GM12892 (cell line): ENCODE data around the gene CPSF6.

ENCODE experiments used
- DNase-seq: peaks from one replicate; pipeline ENCODE4 v3.0.0; 2011; ENCODE audit not compliant: insufficient read length
- FAIRE-seq: peaks from 2 replicates; lab custom pipeline; 2011; peaks lifted over from hg19 to GRCh38; lab: Jason Lieb, UNC
- POLR2A ChIP-seq: IDR thresholded peaks from 2 replicates; pipeline ENCODE4 v1.6.1; 2011; ENCODE audit warnings: low read depth, low read length, control low read depth
- POLR2AphosphoS5 ChIP-seq: IDR thresholded peaks from 2 replicates; pipeline ENCODE4 v1.6.1; 2011; ENCODE audit warnings: low read depth, low read length, control low read depth
- TAF1 ChIP-seq: IDR thresholded peaks from 2 replicates; pipeline ENCODE4 v1.6.1; 2011; ENCODE audit warnings: low read depth, mild to moderate bottlenecking, control low read depth, low read length, borderline replicate concordance

The CPSF6 gene

DNA sequence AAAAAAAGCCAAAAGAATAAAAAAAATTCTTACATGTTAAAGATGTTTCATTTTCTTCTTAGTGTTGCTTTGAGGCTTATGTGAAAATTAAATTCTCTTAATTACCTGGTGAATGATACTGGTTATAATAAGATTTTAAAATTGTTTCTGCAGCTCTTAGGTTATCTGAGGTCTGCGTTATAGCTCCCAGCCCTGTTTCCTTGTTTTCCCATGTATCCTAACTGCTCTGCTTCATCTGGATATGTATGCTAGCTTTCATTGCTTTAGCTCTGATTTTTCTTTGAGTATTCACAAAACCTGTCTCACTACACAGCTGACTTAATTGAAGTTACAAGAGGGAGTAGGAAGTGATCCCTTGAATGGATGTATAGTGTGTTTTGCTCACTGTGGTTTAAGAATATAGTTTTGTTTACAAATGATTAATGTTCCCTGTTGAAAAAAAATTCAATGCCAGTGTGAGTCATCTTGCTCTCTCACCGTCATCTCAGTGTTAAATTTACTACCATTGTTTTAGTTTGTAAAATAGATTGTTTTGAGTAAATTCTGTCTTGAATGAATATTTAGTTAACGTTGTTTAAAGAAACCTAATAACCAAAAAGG lies 26.8 kb downstream of the CPSF6 start:
- FAIRE-seq: no peak
- no peak for DNase-seq
- TF ChIP-seq TAF1: no peak
- no peak for TF ChIP-seq POLR2AphosphoS5
- no peak for TF ChIP-seq POLR2A

DNA sequence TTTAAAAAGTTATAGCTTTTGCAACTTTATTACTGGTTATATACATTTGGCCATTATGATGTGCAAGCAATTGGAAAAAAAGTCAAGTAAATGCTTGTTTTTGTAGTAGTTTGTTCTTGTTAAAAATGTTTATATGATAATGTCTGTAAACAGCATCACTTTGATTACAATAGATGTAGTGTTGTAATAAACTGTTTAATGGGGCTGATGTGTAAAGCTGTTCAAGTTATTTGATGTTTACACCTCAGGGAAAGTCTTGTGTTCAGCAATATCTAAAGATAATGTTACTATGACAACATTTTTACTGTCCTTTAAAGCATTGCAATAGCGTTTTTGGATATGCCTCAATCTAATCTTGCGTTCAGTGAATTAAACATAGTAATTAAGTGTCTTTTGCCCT lies 30.4 kb downstream of the CPSF6 start:
- FAIRE-seq (no peak), DNase-seq (no peak)
- TF ChIP-seq POLR2AphosphoS5 (no peak), TAF1 (no peak), POLR2A (no peak)

- no peak for DNase-seq
- TF ChIP-seq POLR2AphosphoS5: no peak
- no peak for TF ChIP-seq TAF1
- no peak for TF ChIP-seq POLR2A
- FAIRE-seq: no peak
These were observed 33.1 kb downstream of the CPSF6 start for GRCh38 chr12:69272511-69272910.

DNA sequence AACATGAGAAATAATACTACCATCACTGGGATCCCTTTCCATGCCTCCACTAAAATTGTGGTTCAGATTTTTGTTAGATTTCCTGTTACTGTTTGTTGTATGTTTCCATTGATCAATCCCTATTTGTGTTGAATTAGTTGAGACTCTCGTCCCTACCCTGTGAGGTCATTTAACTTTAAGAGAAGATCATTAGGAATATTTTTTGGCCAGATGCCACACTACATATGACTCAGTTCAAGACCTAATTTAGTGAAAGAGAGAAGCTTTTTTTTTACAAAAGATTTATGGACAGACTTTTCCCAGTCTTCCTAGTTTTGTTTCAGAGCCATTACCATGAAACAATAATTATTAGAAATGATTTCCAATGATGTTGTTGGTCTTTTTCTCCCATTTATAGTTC lies 35.5 kb downstream of the CPSF6 start:
- DNase-seq (no peak), FAIRE-seq (no peak)
- no peak for TF ChIP-seq POLR2AphosphoS5
- no peak for TF ChIP-seq TAF1
- TF ChIP-seq POLR2A: no peak

GRCh38 chr12:69275471-69275891 lies 36.1 kb downstream of the CPSF6 start:
- FAIRE-seq (no peak), DNase-seq (no peak)
- TF ChIP-seq TAF1: no peak
- no peak for TF ChIP-seq POLR2AphosphoS5
- TF ChIP-seq POLR2A: peak; percentile 37; the same call in 1 of the 2 replicates

GRCh38 chr12:69278814-69279782 lies 39.7 kb downstream of the CPSF6 start:
- FAIRE-seq (no peak), DNase-seq (no peak)
- TF ChIP-seq POLR2A: no peak
- TF ChIP-seq POLR2AphosphoS5: no peak
- no peak for TF ChIP-seq TAF1

GRCh38 chr12:69284131-69284530 lies 44.8 kb downstream of the CPSF6 start:
- no peak for FAIRE-seq
- TF ChIP-seq TAF1 (no peak), POLR2A (no peak), POLR2AphosphoS5 (no peak)
- no peak for DNase-seq

DNA sequence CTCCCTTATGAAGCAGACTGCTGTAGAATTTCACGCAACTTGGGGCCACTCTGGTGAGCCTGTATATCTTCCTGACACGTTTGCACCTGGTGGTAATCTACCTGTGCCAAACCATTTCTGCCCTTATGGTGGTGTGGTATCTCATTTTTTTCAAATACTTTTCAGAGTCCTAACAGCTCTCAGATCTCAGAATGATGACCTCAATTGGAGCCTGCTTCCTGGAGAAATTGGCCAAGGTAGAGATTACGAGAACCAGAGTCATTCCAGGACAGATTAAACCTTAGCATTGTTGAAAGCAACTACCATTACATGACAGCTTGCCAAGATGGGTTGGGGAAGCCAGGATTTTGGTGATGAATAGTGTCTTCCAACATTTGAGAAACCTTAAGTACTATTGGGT lies 48.2 kb downstream of the CPSF6 start:
- DNase-seq (no peak), FAIRE-seq (no peak)
- no peak for TF ChIP-seq POLR2AphosphoS5
- TF ChIP-seq TAF1: no peak
- no peak for TF ChIP-seq POLR2A

DNA sequence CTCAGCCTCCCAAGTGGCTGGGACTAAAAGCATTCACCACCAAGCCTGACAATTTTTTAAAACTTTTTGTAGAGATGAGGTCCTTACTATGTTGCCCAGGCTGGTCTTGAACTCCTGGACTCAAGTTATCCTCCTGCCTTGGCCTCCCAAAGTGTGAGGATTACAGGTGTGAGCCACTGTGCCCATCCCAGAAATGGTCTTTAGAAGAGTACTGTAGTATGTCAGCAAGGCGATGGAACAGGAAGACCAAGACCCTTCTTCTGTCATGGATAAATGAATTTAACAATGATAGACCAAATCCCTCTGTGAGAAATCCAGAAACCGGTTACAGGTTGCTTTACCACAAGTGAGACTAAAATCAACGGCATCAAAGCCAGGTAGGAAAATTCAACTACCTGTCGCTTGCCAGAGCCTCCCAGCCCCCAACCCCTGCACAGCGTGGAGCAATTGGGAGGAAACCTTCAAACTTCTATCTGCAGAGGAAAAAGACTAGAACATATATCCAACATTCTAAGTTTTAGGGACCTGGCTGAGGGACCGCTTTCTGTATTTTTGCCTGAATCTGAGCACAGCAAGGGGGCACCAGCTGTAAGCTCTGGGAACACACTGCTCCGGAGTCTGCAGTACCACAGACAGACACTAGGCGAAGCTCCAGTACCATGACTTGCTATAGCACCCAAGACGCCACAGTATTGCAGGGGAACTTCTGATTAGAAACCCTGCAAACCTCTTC lies 51.3 kb downstream of the CPSF6 start:
- TF ChIP-seq POLR2AphosphoS5 (no peak), POLR2A (no peak), TAF1 (no peak)
- peak; percentile 15 for DNase-seq
- peak; percentile 70 for FAIRE-seq

DNA sequence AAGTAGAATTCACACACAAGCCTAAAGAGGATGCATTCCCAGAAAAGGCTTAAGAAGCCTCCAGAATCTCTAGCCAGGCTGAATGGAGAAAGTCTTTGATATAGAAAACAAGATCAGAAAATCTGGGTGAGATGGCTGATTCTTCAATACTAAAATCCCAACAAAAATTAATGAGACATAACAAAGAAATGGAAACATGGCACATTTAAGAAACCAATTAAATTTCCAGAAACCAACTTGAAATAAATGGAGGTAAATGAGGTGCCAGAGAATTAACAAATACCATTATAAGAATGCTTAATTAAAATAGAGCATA lies 51.9 kb downstream of the CPSF6 start:
- TF ChIP-seq POLR2A (no peak), POLR2AphosphoS5 (no peak), TAF1 (no peak)
- DNase-seq (no peak), FAIRE-seq (no peak)

DNA sequence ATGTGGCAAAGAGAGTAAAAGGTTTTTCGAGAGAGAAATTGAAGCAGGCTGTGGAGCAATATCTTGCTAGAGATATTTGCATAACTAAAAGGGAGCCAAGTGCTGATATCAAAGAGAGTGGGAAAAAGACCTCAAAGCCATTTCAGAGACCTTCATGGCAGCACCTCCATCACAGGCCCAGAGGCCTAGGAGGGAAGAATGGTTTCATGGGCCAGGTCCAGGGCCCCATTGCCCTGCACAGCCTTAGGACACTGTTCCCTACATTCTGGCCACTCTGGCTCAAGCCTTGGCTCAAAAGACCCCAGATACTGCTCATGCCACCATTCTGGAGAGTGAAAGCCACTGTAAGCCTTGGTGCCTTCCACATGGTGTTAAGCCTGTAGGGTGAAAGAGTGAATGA lies 58.8 kb downstream of the CPSF6 start:
- no peak for FAIRE-seq
- TF ChIP-seq POLR2A: no peak
- no peak for TF ChIP-seq TAF1
- no peak for DNase-seq

DNA sequence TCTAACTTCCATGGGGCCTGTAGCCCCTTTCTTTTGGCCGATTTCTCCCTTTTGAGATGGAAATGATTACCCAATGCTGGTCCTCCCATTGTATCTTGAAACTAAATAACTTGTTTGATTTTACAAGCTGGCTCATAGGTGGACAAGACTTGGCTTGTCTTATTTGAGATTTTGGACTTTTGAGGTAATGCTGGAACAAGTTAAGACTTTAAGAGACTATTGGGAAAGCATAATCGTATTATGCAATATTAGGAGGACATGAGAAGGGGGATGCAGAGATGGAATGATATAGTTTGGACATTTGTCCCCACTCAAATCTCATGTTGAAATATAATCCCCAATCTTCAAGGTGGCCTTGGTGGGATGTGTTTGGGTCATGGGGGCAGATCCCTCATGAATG lies 59.6 kb downstream of the CPSF6 start:
- no peak for TF ChIP-seq POLR2A
- TF ChIP-seq POLR2AphosphoS5: no peak
- DNase-seq: no peak
- no peak for FAIRE-seq
